Activated CD4-positive, alpha-beta memory T cell treated with anti-CD3 and anti-CD28 coated beads for 36 hours (primary cell): ENCODE measurements around the gene BTBD9. TPM values are rescaled to one million over a fixed set of nuclear protein-coding genes. Genes with fewer than 3 reads are reported as not detected.
A peak's percentile ranks its signal among the peaks of the same experiment; 100 is the strongest.

ENCODE experiments used
- CTCF ChIA-PET: fragments of 350-600 bp; sonication (Branson Sonifier 250); formaldehyde crosslinking; loops from one replicate; lab custom pipeline; 2021; ENCODE audit warnings: antibody characterized with exemption, inconsistent platforms; lab: Charles Lee
- POLR2A ChIA-PET: fragments of 350-600 bp; sonication (Branson Sonifier 250); formaldehyde crosslinking; loops from one replicate; lab custom pipeline; 2021; ENCODE audit warnings: antibody characterized with exemption; lab: Charles Lee
- DNase-seq: peaks from one replicate; pipeline ENCODE4 v3.0.0-alpha.2; 2020
- H3K27ac Mint-ChIP-seq: one replicate; pipeline ENCODE4 v1.8.0; 2021; ENCODE audit warnings: mixed read lengths
- H3K27me3 Mint-ChIP-seq: one replicate; pipeline ENCODE4 v1.8.0; 2021; ENCODE audit warnings: mixed read lengths
- H3K36me3 Mint-ChIP-seq: one replicate; pipeline ENCODE4 v1.8.0; 2021; ENCODE audit warnings: mixed read lengths
- H3K4me1 Mint-ChIP-seq: one replicate; pipeline ENCODE4 v1.8.0; 2021; ENCODE audit warnings: low read depth, mixed read lengths
- H3K4me3 Mint-ChIP-seq: one replicate; pipeline ENCODE4 v1.8.0; 2021; ENCODE audit warnings: mild to moderate bottlenecking, mixed read lengths
- H3K9me3 Mint-ChIP-seq: one replicate; pipeline ENCODE4 v1.8.0; 2021; ENCODE audit warnings: mixed read lengths
- intact Hi-C: fragments of 100-400 bp; cut with micrococcal nuclease; formaldehyde crosslinking; loops from one replicate; pipeline ENCODE4 v1.15.1; 2023
- total RNA-seq, 2 experiments: library from RNA; stranded (reverse); gene quantifications; one replicate each; pipeline ENCODE4 v1.2.3, GENCODE V29; 2021

The BTBD9 gene
- total RNA-seq, 2 experiments from 2014 or later: 14.4 to 14.6 TPM

GRCh38 chr6:38588631-38589366 is 50.9 kb downstream of the BTBD9 start:
- ChIA-PET CTCF (interaction anchor here (0.7 to 1.5 kb wide), 2 partner anchors 18 to 95 kb away, joined by 3 to 5 read pairs; no protein-coding TSS in a partner anchor), POLR2A (no interaction called here)
- H3K27ac Mint-ChIP-seq: no peak overlapping the region
- H3K27me3 Mint-ChIP-seq: no peaks in the 10 kb centered on the region
- DNase-seq: no peak
- H3K36me3 Mint-ChIP-seq: peaks cover 18% of the 10 kb centered on the region
- no peak overlapping the region for H3K4me3 Mint-ChIP-seq
- intact Hi-C loops: no loop called here
- H3K4me1 Mint-ChIP-seq: peaks cover 10% of the 10 kb centered on the region
- no peaks in the 10 kb centered on the region for H3K9me3 Mint-ChIP-seq

GRCh38 chr6:38587766-38588362 is 51.9 kb downstream of the BTBD9 start:
- H3K36me3 Mint-ChIP-seq: peaks cover 12% of the 10 kb centered on the region
- no peaks in the 10 kb centered on the region for H3K27me3 Mint-ChIP-seq
- ChIA-PET CTCF (interaction anchor here (1.5 kb wide), 1 partner anchor 17 kb away, joined by 5 read pairs; no protein-coding TSS in a partner anchor), POLR2A (no interaction called here)
- H3K27ac Mint-ChIP-seq: no peak overlapping the region
- H3K9me3 Mint-ChIP-seq: no peaks in the 10 kb centered on the region
- H3K4me1 Mint-ChIP-seq: peaks cover 1% of the 10 kb centered on the region
- DNase-seq: no peak
- no peak overlapping the region for H3K4me3 Mint-ChIP-seq
- intact Hi-C loops: no loop called here

DNA sequence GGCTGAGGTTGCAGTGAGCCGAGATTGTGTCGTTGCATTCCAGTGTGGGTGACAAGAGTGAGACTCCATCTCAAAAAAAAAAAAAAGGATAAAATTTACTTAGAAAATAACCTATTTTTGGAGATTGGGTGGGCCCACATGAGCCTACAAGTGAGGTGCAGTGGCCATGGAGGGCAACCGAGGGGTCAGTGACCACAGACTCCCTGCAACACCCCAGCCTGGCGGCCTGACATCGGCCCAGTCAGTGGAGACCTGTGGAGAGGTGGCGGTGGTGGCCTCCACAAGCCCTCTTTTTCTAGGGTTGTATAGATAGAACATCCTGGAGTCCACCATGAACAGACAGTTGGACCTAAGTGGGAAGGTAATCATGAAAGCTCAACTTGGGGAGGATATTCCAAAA is 52.7 kb downstream of the BTBD9 start:
- DNase-seq: no peak
- ChIA-PET CTCF (no interaction called here), POLR2A (no interaction called here)
- H3K36me3 Mint-ChIP-seq: peaks cover 5% of the 10 kb centered on the region
- H3K27me3 Mint-ChIP-seq: no peaks in the 10 kb centered on the region
- H3K4me3 Mint-ChIP-seq: no peak overlapping the region
- H3K9me3 Mint-ChIP-seq: no peaks in the 10 kb centered on the region
- H3K4me1 Mint-ChIP-seq: no peaks in the 10 kb centered on the region
- H3K27ac Mint-ChIP-seq: no peak overlapping the region
- intact Hi-C loops: no loop called here

DNA sequence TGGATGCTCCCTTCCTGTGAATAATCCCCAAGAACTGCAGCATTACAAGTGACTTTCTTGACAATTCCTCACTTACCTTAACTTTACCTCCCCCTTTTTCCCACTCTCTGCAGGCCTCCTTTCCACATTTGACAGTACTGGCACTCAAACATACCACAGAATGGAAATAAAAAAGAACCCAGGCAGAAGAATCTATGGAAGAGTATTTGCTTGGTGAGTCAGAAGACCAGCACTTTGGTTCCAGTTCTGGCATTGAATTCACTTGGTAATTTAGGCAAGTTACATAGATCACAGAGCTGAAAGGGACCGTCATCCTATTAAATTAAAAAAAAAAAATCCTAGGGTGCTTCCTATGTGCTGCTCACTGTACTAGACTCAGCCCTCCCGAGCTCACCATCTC is 55.0 kb downstream of the BTBD9 start:
- intact Hi-C loops: no loop called here
- H3K4me1 Mint-ChIP-seq: no peaks in the 10 kb centered on the region
- H3K36me3 Mint-ChIP-seq: peaks cover 5% of the 10 kb centered on the region
- no peak overlapping the region for H3K4me3 Mint-ChIP-seq
- H3K27me3 Mint-ChIP-seq: no peaks in the 10 kb centered on the region
- POLR2A ChIA-PET: no interaction called here
- CTCF ChIA-PET: no interaction called here
- no peak for DNase-seq
- no peaks in the 10 kb centered on the region for H3K9me3 Mint-ChIP-seq
- no peak overlapping the region for H3K27ac Mint-ChIP-seq

DNA sequence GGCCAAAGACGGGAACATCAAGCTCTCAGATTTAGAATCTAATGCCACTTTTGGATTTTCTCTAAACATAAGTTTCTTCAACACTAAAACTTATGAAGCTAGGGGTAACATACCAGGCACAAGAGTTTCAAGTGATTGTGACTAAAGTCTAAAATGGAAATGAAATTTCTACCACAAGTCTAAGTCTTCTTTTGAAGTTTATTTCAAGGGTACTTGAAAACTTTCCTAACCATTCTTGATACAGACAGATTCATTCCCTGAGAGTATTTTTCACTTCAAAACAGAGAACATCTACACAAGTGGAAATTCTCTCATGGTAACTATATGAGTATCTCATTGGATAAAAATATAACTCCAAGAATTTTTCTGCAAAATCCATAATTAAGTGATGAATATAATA is 56.2 kb downstream of the BTBD9 start:
- no peak overlapping the region for H3K27ac Mint-ChIP-seq
- intact Hi-C loops: no loop called here
- no peak for DNase-seq
- no peak overlapping the region for H3K4me3 Mint-ChIP-seq
- ChIA-PET CTCF (interaction anchor here (0.7 kb wide), 1 partner anchor 12 kb away, joined by 3 read pairs; no protein-coding TSS in a partner anchor), POLR2A (no interaction called here)
- H3K36me3 Mint-ChIP-seq: peaks cover 5% of the 10 kb centered on the region
- H3K9me3 Mint-ChIP-seq: no peaks in the 10 kb centered on the region
- peaks cover 4% of the 10 kb centered on the region for H3K4me1 Mint-ChIP-seq
- H3K27me3 Mint-ChIP-seq: no peaks in the 10 kb centered on the region

GRCh38 chr6:38580030-38580429 is 59.7 kb downstream of the BTBD9 start:
- no peaks in the 10 kb centered on the region for H3K27me3 Mint-ChIP-seq
- no peaks in the 10 kb centered on the region for H3K9me3 Mint-ChIP-seq
- H3K27ac Mint-ChIP-seq: no peak overlapping the region
- ChIA-PET POLR2A (no interaction called here), CTCF (no interaction called here)
- no peak overlapping the region for H3K4me3 Mint-ChIP-seq
- peaks cover 16% of the 10 kb centered on the region for H3K36me3 Mint-ChIP-seq
- peaks cover 16% of the 10 kb centered on the region for H3K4me1 Mint-ChIP-seq
- intact Hi-C loops: no loop called here
- DNase-seq: no peak

DNA sequence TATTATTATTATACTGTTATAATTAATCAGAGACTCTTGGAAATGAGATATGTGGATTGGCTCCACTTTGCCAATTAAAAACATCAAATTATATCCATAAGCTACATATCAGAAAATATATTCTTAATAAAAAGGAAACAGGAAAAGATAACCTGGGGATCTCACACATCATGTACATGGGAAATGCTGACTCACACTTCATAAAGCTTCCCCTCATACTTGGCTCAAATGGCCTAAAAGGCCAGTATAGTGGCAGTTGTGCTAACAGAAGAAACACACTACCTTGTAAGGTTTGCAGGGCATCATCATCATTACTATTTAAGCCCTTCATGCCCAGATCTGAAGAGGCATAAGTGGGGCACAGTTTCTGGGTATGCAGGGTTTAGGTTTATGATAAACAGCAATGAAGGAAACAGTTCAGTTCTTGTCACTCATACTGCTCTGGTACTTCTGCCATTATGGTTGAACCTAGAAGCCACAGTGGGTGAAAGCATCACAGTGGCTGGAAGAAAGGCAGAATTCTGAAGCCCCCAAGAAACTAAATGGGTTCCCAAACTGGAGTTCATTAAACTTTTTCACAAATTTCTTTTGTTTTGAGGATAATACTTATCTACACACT is 60.6 kb downstream of the BTBD9 start:
- CTCF ChIA-PET: no interaction called here
- no peaks in the 10 kb centered on the region for H3K27me3 Mint-ChIP-seq
- DNase-seq: no peak
- H3K4me3 Mint-ChIP-seq: no peak overlapping the region
- H3K36me3 Mint-ChIP-seq: peaks cover 20% of the 10 kb centered on the region
- H3K27ac Mint-ChIP-seq: no peak overlapping the region
- intact Hi-C loops: no loop called here
- POLR2A ChIA-PET: no interaction called here
- H3K4me1 Mint-ChIP-seq: peaks cover 16% of the 10 kb centered on the region
- H3K9me3 Mint-ChIP-seq: no peaks in the 10 kb centered on the region

- ChIA-PET CTCF (no interaction called here), POLR2A (no interaction called here)
- DNase-seq: no peak
- intact Hi-C loops: no loop called here
- Mint-ChIP-seq H3K36me3 (peaks cover 20% of the 10 kb centered on the region), H3K4me3 (no peak overlapping the region), H3K9me3 (no peaks in the 10 kb centered on the region), H3K27ac (peak overlapping the region; percentile 25), H3K4me1 (peaks cover 21% of the 10 kb centered on the region), H3K27me3 (no peaks in the 10 kb centered on the region)
These were observed 61.7 kb downstream of the BTBD9 start for GRCh38 chr6:38578075-38578474.

DNA sequence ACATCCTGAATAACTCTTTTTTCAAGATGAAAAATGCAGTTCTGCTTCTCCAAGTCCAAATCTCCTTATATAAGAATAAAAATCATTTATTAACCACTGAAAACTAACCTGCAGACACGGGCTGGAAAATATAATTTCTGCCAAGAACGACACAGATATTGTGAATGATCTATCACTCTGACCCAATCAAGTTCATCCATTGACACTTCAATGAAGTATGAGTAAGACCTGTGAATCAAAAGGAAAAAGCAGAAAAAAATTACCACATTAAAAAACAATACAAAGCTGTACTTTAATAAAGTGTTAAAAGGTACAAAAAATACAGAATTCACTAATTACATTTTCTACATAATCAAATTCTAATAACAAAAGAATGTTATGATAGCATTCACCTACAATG is 62.2 kb downstream of the BTBD9 start:
- DNase-seq: no peak
- ChIA-PET POLR2A (no interaction called here), CTCF (no interaction called here)
- Mint-ChIP-seq H3K4me1 (peaks cover 24% of the 10 kb centered on the region), H3K27me3 (no peaks in the 10 kb centered on the region), H3K4me3 (no peak overlapping the region), H3K36me3 (peaks cover 20% of the 10 kb centered on the region), H3K27ac (no peak overlapping the region), H3K9me3 (no peaks in the 10 kb centered on the region)
- intact Hi-C loops: no loop called here

- no peak overlapping the region for H3K27ac Mint-ChIP-seq
- peaks cover 17% of the 10 kb centered on the region for H3K36me3 Mint-ChIP-seq
These were observed 65.8 kb downstream of the BTBD9 start for GRCh38 chr6:38573801-38574395.

GRCh38 chr6:38572186-38572813 is 67.4 kb downstream of the BTBD9 start:
- H3K27me3 Mint-ChIP-seq: no peaks in the 10 kb centered on the region
- H3K36me3 Mint-ChIP-seq: peaks cover 17% of the 10 kb centered on the region
- intact Hi-C loops: loop anchor here (1.0 to 5.0 kb wide), 3 partner anchors 67 to 655 kb away; partner anchors contain the start of genes BTBD9 and KCNK5
- peak overlapping the region; percentile 88 for H3K27ac Mint-ChIP-seq
- POLR2A ChIA-PET: no interaction called here
- peaks cover 24% of the 10 kb centered on the region for H3K4me1 Mint-ChIP-seq
- H3K9me3 Mint-ChIP-seq: no peaks in the 10 kb centered on the region
- H3K4me3 Mint-ChIP-seq: peak overlapping the region; percentile 34
- DNase-seq: no peak
- CTCF ChIA-PET: interaction anchor here (0.8 to 3.7 kb wide), 4 partner anchors 11 to 830 kb away, joined by 3 to 18 read pairs (median 4); no protein-coding TSS in a partner anchor

More at GRCh38 chr6:38573801-38574395, 65.8 kb downstream of the BTBD9 start:
- ChIA-PET POLR2A (no interaction called here), CTCF (no interaction called here)
- Mint-ChIP-seq H3K4me1 (peaks cover 36% of the 10 kb centered on the region), H3K9me3 (no peaks in the 10 kb centered on the region), H3K4me3 (no peak overlapping the region), H3K27me3 (no peaks in the 10 kb centered on the region)
- no peak for DNase-seq
- intact Hi-C loops: loop anchor here (5.0 kb wide), 1 partner anchor 653 kb away; the partner anchor contains the start of gene KCNK5
